GM12872 (cell line): ENCODE measurements around the gene RAPGEF6.

Experiments
- CTCF ChIP-seq: IDR thresholded peaks from 3 replicates; pipeline ENCODE4 v1.5.1; 2011; ENCODE audit warnings: low read depth, mild to moderate bottlenecking, low read length, moderate library complexity; ENCODE audit not compliant: insufficient read depth

Gene RAPGEF6

DNA sequence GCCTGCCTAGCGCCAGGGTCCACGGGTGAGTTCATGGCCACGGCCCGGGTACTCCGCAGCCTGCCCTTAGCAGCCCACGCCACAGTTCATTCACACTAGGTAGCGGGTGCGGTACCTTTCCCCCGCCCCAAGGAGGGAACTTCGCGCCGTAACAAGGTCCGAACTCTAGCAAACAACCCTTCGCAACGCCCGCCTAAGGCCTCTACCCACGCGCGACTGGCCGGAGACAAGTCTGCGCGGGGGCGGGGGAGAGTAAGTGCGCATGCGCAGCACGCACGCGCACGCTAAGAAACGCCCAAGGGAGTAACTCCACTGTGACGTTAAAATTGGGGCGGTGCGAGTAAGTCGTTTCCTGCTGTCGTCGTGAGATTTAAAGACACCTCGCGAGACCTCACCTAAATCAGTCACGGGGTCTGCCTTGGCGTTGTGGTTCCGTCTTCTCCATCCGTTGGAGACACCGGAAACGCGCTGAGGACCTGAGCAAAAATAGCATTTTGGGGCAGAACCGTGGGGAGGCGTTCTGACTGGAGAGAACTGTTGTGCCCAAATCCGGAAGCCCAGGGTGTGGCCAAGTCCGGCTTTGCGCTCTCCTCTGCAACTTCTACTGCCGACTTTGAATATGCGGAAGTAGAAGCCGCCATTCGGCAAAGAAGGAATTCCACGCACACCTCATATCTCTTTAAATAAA, at the start of gene RAPGEF6:
Gene RAPGEF6 (minus strand): TSS at position 234 of the 688 bp plus-strand sequence. CDS start 199 bp downstream, at position 35.
- peak; percentile 12; the same call in 2 of the 3 replicates for TF ChIP-seq CTCF

GRCh38 chr5:131684595-131684994, 49.6 kb upstream of the RAPGEF6 start:
- no peak for TF ChIP-seq CTCF

- no peak for TF ChIP-seq CTCF
These were observed 49.0 kb upstream of the RAPGEF6 start for GRCh38 chr5:131684051-131684450.

DNA sequence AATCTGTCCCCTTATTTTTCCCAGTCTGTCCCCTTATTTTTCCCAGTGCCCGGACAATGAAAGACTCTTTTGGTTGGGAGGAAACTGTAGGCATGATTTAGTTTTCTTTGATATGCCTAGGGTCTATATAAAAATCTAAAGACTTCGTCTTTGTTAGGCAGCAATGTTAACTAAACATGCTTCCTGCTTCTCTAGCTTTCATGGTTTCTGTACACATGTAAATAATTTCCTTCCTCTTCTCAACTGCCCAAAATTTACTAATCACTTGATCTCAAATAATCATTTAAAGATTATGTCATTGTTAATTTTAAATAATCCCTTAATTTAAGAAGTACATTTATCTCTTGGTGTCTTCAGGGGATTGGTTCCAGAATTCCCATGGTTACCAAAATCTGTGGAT, 47.8 kb upstream of the RAPGEF6 start:
- no peak for TF ChIP-seq CTCF

DNA sequence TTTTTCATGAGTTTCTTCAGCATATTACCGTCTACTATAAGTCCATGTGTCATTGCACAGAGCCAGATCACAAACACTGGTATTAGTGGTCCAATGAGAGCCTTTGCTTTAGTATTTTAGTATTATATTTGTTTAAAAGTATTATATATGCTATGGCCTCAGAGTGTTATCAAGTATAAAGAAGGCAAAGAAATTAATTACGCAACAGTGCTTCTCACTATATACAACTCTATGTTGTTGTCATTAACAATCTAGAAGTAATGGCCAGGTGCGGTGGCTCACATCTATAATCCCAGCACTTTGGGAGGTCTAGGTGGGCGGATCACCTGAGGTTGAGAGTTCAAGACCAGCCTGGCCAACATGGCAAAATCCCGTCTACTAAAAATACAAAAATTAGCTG, 47.1 kb upstream of the RAPGEF6 start:
- no peak for TF ChIP-seq CTCF

DNA sequence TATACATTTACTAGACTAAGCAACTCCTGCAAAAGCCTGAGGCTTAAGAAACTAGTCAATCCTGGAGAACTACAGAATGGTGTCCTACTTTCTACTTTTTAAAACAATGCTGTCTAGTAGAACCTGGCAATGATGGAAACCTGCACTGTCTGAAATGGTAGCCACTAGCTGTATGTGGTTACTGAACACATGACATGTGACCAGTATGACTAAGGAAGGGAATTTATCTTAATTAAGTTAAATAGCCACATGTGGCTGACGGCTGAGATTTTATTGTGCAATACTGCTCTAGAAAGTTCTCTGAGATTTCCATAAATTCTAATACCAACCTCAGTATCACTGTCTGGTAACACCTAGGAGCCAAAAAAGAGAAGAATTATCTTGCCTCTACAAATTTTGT, 44.9 kb upstream of the RAPGEF6 start:
- TF ChIP-seq CTCF: no peak

DNA sequence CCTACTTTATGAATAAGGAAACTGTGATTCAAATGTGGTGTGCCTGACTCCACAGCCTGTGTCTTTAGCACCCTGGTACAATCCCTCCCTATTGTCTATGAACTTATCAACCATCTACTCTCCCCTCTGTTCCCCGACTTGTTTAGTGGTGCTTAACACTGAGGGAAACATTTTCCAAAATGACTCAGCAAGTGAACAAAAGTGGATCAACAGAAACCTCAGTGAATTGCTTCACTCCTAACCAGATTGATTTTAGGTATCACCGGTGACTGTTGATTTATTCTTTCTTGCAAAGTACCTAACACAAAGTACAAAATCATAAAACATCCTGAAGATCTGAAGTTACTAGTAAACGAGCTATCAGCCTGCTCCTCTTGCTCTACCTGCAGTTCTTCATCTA, 42.1 kb upstream of the RAPGEF6 start:
- no peak for TF ChIP-seq CTCF
